Measurements from ENCODE around the gene COL23A1.

COL23A1 gene

GRCh38 chr5:178351221-178352034 is 238.8 kb downstream of the COL23A1 start:
- Histone ChIP-seq H3K9me3 (no peaks in the 10 kb centered on the region), H3K4me1 (ENCODE audit: control insufficient read depth in 1 of 2, insufficient read depth in 1 of 2, low read depth in 1 of 2, low read length in 1 of 2) (peaks cover 7 to 12% of the 10 kb centered on the region in 2 experiments), H3K27me3 (no peaks in the 10 kb centered on the region), H3K27ac (no peak overlapping the region), H3K36me3 (no peaks in the 10 kb centered on the region), H3K4me3 (ENCODE audit: low read depth in 1 of 2, low read length in 1 of 2) (no peak overlapping the region)
- TF ChIP-seq, protein P1, sequence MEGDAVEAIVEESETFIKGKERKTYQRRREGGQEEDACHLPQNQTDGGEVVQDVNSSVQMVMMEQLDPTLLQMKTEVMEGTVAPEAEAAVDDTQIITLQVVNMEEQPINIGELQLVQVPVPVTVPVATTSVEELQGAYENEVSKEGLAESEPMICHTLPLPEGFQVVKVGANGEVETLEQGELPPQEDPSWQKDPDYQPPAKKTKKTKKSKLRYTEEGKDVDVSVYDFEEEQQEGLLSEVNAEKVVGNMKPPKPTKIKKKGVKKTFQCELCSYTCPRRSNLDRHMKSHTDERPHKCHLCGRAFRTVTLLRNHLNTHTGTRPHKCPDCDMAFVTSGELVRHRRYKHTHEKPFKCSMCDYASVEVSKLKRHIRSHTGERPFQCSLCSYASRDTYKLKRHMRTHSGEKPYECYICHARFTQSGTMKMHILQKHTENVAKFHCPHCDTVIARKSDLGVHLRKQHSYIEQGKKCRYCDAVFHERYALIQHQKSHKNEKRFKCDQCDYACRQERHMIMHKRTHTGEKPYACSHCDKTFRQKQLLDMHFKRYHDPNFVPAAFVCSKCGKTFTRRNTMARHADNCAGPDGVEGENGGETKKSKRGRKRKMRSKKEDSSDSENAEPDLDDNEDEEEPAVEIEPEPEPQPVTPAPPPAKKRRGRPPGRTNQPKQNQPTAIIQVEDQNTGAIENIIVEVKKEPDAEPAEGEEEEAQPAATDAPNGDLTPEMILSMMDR (IDR thresholded peaks at IDR 0.05) = no peak

- no peak overlapping the region for H3K27ac ChIP-seq
- H3K9me3 ChIP-seq = no peaks in the 10 kb centered on the region
- H3K4me3 ChIP-seq (ENCODE audit: low read depth in 1 of 2, low read length in 1 of 2) = no peak overlapping the region
- no peaks in the 10 kb centered on the region for H3K36me3 ChIP-seq
- TF ChIP-seq, protein P1 (IDR thresholded peaks at IDR 0.05) = no peak
- peaks cover 0 to 6% of the 10 kb centered on the region in 2 experiments for H3K4me1 ChIP-seq (ENCODE audit: control insufficient read depth in 1 of 2, insufficient read depth in 1 of 2, low read depth in 1 of 2, low read length in 1 of 2)
- H3K27me3 ChIP-seq = no peaks in the 10 kb centered on the region
These were observed 239.6 kb downstream of the COL23A1 start for GRCh38 chr5:178350361-178351220.

DNA sequence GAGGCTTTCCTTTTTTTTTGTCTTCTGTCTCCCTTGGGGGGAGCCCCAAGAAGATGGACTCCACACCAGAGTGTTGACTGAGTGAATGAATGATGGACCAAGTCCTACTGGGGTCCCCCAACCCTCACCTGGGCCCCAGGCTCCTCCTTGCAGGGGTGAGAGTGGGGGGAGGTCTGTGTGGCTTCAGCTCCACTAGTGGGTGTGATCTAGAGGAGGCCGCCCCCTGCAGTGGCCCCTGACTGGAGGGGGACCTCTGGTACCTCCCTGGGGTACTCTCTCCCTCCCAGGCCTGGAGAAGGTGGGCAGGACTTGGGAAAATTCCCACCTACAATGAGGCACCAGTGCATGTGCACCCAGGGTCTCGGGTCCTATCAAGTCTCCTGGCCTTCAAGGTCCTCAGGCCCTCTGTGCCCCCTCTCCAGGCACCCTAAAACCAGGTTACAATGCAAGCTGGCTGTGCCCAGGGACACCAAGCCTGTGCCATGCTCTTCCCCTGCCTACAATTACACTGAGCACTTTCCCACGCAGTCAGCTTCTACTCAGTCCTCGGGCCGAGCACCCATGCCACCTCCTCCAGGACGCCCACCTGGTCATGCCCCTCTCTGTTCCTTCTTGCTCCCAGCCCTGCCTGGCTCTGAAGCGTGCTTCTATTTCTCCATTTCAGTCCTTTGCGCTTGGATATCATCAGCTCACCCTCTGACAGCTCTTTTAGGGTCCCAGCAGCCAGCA is 240.4 kb downstream of the COL23A1 start:
- H3K9me3 ChIP-seq = no peaks in the 10 kb centered on the region
- no peak overlapping the region for H3K4me3 ChIP-seq (ENCODE audit: low read depth in 1 of 2, low read length in 1 of 2)
- no peaks in the 10 kb centered on the region for H3K36me3 ChIP-seq
- no peaks in the 10 kb centered on the region for H3K27me3 ChIP-seq
- TF ChIP-seq, protein P1 (IDR thresholded peaks at IDR 0.05) = no peak
- peaks cover 0 to 6% of the 10 kb centered on the region in 2 experiments for H3K4me1 ChIP-seq (ENCODE audit: control insufficient read depth in 1 of 2, insufficient read depth in 1 of 2, low read depth in 1 of 2, low read length in 1 of 2)
- no peak overlapping the region for H3K27ac ChIP-seq

DNA sequence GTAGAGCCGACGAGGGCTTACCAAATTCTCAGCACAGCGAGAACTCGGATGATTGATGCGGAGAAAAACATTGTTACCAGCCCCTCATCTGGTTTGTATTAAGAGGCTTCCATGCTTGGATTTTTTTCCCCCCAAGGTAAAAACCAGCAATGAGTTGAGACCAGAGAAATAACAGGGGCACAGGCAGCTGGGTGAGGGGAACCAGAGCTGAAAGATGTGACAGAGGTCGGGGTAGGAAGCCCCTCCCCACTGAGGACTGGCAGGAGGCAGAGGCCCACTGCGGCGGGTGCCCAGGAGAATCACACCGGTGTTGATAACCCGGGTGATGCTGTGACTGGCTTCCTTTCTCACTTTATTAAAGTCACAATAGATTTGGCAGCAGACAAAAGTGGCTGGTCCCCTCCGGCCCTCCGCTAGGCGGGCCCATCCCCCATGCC is 241.1 kb downstream of the COL23A1 start:
- TF ChIP-seq, protein P1 (IDR thresholded peaks at IDR 0.05) = no peak
- Histone ChIP-seq H3K4me3 (ENCODE audit: low read depth in 1 of 2, low read length in 1 of 2) (no peak overlapping the region), H3K9me3 (no peaks in the 10 kb centered on the region), H3K27ac (no peak overlapping the region), H3K27me3 (no peaks in the 10 kb centered on the region), H3K4me1 (ENCODE audit: control insufficient read depth in 1 of 2, insufficient read depth in 1 of 2, low read depth in 1 of 2, low read length in 1 of 2) (peaks cover 0 to 6% of the 10 kb centered on the region in 2 experiments), H3K36me3 (no peaks in the 10 kb centered on the region)

GRCh38 chr5:178348356-178349074 is 241.7 kb downstream of the COL23A1 start:
- TF ChIP-seq, protein P1 (IDR thresholded peaks at IDR 0.05) = no peak
- Histone ChIP-seq H3K4me3 (ENCODE audit: low read depth in 1 of 2, low read length in 1 of 2) (no peak overlapping the region), H3K9me3 (no peaks in the 10 kb centered on the region)

More at GRCh38 chr5:178348356-178349074, 241.7 kb downstream of the COL23A1 start:
- H3K36me3 ChIP-seq = no peaks in the 10 kb centered on the region
- no peak overlapping the region for H3K27ac ChIP-seq
- H3K4me1 ChIP-seq (ENCODE audit: control insufficient read depth in 1 of 2, insufficient read depth in 1 of 2, low read depth in 1 of 2, low read length in 1 of 2) = peaks cover 0 to 6% of the 10 kb centered on the region in 2 experiments
- H3K27me3 ChIP-seq = no peaks in the 10 kb centered on the region

Measured in neutrophil (primary cell).